AG09319 (cell line): ENCODE measurements around the gene FYCO1.

ENCODE experiments used
- DNase-seq: peaks from one replicate; pipeline ENCODE4 v3.0.0-alpha.2; 2010; ENCODE audit warnings: low read depth; ENCODE audit errors: extremely low read depth
- TF ChIP-seq, protein P1 (sequence below): IDR thresholded peaks from 2 replicates; pipeline ENCODE4 v1.5.1; 2011; ENCODE audit warnings: low read depth, mild to moderate bottlenecking, inconsistent platforms, low read length, moderate library complexity

The FYCO1 gene

DNA sequence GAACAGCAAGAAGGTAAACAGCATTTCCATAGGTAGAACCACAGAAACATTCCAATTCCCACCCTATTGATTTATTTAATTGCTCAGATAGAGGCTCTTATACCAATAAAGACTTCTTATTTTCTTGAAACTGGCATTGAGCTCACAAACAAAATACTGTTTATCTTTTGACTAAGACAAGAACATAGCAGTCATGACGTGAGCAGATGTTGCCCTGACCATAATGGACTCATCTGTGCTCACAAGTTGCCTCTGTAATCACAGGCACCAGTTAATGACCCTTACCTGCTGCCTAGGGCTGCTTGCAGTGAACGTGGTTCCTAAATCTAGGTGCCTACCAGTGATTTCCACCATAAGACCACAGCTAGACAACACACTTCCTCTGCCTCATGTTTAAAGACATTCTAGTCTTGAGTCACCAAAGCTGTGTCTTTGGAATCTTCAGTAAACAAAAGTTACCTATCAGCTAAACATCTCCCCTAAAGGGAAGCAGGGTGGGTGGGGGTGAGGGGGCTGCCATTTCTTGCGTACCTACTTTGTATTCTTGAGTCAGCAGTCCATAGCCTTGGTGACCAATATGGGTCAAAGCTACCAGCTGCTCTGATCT lies 2.1 kb downstream of the FYCO1 start:
- TF ChIP-seq, protein P1, sequence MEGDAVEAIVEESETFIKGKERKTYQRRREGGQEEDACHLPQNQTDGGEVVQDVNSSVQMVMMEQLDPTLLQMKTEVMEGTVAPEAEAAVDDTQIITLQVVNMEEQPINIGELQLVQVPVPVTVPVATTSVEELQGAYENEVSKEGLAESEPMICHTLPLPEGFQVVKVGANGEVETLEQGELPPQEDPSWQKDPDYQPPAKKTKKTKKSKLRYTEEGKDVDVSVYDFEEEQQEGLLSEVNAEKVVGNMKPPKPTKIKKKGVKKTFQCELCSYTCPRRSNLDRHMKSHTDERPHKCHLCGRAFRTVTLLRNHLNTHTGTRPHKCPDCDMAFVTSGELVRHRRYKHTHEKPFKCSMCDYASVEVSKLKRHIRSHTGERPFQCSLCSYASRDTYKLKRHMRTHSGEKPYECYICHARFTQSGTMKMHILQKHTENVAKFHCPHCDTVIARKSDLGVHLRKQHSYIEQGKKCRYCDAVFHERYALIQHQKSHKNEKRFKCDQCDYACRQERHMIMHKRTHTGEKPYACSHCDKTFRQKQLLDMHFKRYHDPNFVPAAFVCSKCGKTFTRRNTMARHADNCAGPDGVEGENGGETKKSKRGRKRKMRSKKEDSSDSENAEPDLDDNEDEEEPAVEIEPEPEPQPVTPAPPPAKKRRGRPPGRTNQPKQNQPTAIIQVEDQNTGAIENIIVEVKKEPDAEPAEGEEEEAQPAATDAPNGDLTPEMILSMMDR, result no peak
- no peak for DNase-seq

DNA sequence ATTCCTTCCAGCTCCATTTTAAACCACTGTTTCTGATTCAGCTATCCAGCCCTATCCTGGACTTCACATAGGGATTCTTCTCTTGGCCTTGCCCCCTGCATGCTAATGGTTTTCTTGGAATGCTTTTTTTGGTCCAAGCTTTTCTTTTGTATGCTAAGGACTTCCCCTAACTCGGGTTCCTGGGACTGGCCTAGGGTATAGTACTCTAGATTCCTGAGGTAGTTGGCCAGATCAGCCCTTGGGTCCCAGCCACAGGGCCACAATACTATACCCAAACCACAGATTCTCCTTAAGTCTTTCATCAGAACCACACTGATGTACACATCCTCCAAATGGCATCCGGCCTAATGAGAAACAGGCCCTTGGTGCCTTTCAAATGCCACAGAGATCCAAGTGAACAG lies 2.8 kb downstream of the FYCO1 start:
- TF ChIP-seq, protein P1, result no peak
- DNase-seq, result peak; percentile 96

- DNase-seq, result no peak
- TF ChIP-seq, protein P1, result no peak
Measured at GRCh38 chr3:45992133-45992729, 3.4 kb downstream of the FYCO1 start.

DNA sequence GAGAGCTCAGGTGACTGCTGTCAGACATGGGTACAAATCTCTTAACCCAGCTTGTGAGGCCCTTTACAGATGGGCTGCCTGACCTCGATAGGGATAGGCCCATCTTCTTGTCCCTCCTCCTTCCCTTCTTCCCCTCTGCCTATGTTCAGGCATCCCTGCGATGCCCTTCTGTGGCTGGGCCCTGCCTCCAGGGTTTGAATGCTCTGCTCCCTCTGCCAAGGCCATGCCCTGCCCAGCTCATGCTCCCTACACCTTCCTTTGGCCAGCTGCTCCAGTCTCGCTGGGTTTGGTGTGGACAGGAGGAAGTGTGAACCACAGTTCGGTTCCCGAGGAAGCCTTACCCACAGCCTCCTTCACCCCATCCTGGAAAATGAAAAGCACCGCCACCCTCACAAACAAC lies 4.3 kb downstream of the FYCO1 start:
- TF ChIP-seq, protein P1, result no peak
- no peak for DNase-seq

DNA sequence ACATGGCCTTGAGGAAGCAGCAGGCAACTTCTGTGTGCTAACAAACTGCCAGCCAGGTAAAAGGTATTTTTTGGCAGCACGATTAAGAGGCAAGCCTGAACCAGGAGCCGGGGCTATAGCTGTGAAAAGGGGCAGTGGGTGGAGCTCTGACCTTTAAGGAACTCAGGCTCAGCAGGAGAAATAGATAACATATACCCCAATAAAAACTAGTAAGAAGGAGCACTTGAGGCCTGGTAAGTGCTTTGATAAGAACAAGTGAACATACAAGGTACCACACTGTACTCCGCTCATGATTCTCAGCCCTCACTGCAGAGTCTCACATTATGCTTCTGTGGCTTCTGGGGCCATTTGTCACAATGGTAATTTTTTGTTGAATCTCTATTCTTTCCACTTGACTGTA lies 5.4 kb downstream of the FYCO1 start:
- TF ChIP-seq, protein P1, result no peak
- DNase-seq, result no peak

GRCh38 chr3:45988804-45989203 lies 6.8 kb downstream of the FYCO1 start:
- TF ChIP-seq, protein P1, result no peak
- no peak for DNase-seq

DNA sequence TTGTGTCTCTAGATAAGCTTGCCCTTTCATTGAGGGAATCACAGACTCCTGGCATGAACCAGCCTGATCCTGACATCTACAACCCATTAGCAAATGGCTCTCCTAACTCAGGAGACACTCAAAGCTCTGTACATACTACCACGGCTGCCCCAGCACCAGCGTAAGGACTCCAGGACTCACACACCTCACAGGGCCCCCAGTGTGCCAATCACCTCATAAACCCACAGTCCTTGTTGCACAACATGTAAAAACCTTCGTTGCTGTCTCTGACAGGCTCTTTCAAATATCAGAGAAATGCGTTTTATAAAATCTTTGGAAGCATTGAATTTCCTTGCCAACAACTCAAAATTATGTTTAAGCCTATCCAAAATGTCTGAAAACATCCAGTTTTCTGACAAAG lies 7.3 kb downstream of the FYCO1 start:
- no peak for DNase-seq
- TF ChIP-seq, protein P1, result no peak
